Cardiac fibroblast (primary cell): ENCODE results near the gene C4orf54.

ENCODE experiments used
- DNase-seq, 2 donors: peaks; one replicate each; pipeline versions ENCODE4 v3.0.0 to v3.0.0-alpha.2; 2010; ENCODE audit warnings: low read depth in 2 of 2
- H3K4me3 ChIP-seq, 2 donors: replicated peaks in 1 of 2; 1 replicate in 1 of 2; 2 replicates in 1 of 2; pipeline ENCODE4 v1.5.1; 2011; ENCODE audit warnings: low read depth in 2 of 2, low read length in 2 of 2, mild to moderate bottlenecking in 2 of 2, moderate library complexity in 1 of 2
- TF ChIP-seq, protein P1 (sequence below): IDR thresholded peaks from one replicate; pipeline ENCODE4 v1.5.1; 2011; ENCODE audit warnings: low read depth, mild to moderate bottlenecking, low read length, inconsistent platforms

Gene C4orf54

DNA sequence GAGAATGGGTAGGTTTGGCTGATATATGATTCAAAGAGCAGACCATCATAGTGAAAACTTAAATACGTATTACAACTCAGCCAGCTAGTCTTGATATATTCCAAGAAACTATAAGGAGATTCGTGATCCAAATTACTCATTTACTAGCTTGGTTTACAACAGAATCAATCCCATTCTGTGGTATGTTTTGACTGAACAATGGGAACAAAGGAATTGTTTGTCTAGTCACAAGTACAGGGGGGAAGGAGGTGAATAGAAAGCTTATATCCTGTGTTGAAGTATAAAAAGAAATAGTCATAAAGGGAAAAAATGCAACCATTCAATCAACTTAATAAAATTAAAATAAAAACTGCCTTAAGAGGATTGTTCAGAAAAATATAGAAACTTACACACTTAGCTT lies 17.0 kb downstream of the C4orf54 start:
- TF ChIP-seq, protein P1, sequence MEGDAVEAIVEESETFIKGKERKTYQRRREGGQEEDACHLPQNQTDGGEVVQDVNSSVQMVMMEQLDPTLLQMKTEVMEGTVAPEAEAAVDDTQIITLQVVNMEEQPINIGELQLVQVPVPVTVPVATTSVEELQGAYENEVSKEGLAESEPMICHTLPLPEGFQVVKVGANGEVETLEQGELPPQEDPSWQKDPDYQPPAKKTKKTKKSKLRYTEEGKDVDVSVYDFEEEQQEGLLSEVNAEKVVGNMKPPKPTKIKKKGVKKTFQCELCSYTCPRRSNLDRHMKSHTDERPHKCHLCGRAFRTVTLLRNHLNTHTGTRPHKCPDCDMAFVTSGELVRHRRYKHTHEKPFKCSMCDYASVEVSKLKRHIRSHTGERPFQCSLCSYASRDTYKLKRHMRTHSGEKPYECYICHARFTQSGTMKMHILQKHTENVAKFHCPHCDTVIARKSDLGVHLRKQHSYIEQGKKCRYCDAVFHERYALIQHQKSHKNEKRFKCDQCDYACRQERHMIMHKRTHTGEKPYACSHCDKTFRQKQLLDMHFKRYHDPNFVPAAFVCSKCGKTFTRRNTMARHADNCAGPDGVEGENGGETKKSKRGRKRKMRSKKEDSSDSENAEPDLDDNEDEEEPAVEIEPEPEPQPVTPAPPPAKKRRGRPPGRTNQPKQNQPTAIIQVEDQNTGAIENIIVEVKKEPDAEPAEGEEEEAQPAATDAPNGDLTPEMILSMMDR, result no peak
- peak in 1 of 2 donors; percentile 8 for DNase-seq
- H3K4me3 ChIP-seq, result no peak overlapping the region

DNA sequence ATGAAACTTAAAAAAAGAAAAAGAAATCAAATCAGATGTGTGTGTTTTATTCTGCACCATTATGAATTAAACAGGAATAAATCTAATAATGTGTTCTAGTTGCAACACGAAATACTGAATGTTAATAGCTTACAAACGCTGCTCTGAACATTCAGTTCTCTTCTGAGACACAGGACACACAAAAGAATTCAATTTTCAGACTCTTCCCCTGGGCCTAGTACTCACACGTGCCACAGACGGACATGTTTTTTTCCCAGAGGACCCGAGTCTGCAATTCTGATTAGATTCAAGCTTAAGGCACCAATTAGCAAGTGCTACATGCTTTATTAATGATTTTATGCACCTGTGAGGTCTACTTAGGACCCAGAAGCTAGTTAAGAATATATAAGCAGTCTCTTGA lies 20.5 kb downstream of the C4orf54 start:
- TF ChIP-seq, protein P1, result no peak
- DNase-seq, result no peak
- no peak overlapping the region for H3K4me3 ChIP-seq

DNA sequence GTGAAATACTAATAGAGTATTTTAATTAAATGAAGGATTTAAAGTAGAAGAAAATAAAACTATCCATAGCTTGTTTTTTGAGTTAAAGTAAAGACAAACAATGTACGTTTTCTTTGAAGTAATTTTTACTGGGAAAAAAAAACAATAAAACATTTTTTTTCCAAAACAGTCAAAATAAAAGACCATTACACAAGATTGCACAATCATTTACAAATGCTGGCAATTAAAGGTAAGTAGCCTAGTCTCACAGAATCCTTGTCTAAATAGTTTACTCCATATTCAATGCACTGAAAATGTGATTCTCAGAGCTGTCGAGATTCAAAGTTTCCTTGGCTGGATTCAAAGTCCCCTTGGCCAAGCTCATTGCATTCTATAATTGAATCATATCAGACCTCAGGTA lies 21.2 kb downstream of the C4orf54 start:
- H3K4me3 ChIP-seq, result no peak overlapping the region
- TF ChIP-seq, protein P1, result no peak
- DNase-seq, result no peak

DNA sequence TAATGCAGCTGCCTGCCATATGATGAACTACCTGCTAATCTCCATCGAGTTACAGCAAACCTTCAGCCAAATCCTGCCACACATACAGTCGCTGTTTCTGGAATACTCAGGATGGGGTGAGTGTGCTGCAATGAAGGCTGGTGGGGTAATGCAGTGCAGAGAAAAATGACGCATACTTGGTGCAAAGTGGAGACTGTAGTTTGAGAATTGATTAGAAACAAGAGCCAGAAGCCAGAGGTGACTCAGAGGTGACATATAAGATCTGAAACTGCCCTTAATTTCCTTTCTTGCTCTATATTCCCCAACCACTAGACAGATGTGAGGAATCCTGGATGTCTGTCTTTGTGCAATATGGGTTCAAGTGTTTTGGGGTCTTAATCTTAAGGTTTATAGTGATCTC lies 22.0 kb downstream of the C4orf54 start:
- peak in 1 of 2 donors; percentile 5 for DNase-seq
- H3K4me3 ChIP-seq, result no peak overlapping the region
- TF ChIP-seq, protein P1, result no peak

DNA sequence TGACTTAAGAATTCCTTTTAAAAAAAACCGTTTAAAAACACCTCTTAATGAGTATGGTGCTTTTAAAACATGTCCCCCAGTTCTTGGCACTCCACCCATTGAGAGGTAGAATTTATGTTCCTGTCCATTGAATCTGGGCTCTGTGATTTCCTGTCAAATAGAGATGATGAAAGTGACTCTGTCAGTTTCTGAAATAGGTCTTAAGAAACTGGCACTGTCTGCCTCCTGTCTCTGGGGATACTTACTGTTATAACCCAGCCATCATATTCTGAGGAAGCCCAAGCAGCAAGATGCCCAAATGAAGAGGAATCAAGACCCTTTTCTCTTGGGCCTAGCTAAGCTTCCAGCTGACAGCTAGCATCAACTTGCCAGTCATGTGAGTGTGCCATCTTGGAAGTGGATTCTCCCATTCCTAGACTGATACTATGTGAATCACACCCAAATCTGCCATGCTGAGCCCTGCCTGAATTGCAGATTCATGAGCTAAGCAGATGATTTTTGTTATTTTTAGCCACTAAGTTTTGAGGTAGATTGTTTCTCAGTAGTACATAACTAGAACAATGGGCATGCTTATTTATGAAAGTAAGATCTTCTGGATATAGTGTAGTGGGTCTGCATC lies 22.8 kb downstream of the C4orf54 start:
- H3K4me3 ChIP-seq, result no peak overlapping the region
- TF ChIP-seq, protein P1, result no peak
- DNase-seq, result no peak

DNA sequence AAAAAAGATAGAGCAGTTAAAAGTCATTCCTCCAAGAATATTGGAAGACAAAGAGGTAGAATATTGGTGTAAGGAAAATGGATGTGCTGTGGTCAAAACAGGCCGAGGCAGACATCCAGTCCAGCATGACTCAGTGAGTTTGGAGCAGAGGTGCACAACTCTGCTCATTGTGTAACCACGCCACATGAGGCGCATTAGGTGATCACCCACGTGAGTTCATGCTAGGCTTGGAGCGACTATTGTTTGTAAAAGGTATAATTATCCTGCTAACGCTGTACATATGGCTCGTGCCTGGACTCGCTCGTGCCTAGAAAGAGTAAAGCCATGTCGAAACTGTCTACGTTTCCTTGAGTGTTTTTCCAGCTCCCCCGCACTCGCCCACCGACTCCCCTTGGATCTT lies 23.9 kb downstream of the C4orf54 start:
- no peak for DNase-seq
- TF ChIP-seq, protein P1, result no peak
- no peak overlapping the region for H3K4me3 ChIP-seq

DNA sequence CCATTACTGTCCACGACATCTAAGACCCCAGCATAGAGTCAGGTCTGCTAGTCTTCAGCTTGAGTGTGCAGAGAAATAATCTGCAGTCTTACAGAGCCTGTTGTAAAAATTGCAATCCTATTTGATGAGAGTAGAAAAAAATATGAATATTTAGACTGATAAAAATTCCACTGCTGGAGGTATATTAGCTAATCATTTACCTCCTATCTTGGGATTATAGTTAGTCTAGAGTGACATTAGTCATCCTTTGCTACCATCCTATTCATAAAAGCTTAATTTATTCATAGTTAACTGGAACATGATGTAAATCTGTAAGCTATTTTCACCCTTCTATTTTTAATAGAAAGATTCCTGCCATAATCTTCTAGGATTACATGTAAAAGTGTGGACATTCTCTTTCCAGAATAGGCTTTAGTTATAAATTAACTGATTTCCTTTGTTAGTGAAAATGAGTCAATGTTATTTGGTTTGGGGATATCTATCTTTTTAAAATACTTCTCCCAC lies 26.7 kb downstream of the C4orf54 start:
- H3K4me3 ChIP-seq, result no peak overlapping the region
- DNase-seq, result no peak
- TF ChIP-seq, protein P1, result no peak
